WTC11 (cell line): ENCODE measurements around the gene EME2. TPM values are rescaled to one million over a fixed set of nuclear protein-coding genes. Genes with fewer than 3 reads are reported as not detected.

Experiments
- ATAC-seq: fragments of 200-7000 bp; cut with Tn5 transposase; 2 replicates; pipeline ENCODE4 v1.10.0; 2021; ENCODE audit warnings: mild to moderate bottlenecking, moderate library complexity
- CTCF ChIA-PET: fragments of 300-600 bp; sonication (Branson Sonifier 250); formaldehyde crosslinking; loops from one replicate; lab custom pipeline; 2021; ENCODE audit warnings: antibody characterized with exemption; lab: Charles Lee
- POLR2A ChIA-PET: fragments of 350-600 bp; sonication (Branson Sonifier 250); formaldehyde crosslinking; loops from one replicate; lab custom pipeline; 2021; ENCODE audit warnings: antibody characterized with exemption; lab: Charles Lee
- DNase-seq: peaks from one replicate; pipeline ENCODE4 v3.0.0; 2021; ENCODE audit warnings: low spot score
- H3K27ac Mint-ChIP-seq: 2 replicates; pipeline ENCODE4 v1.8.0; 2021; ENCODE audit warnings: mixed read lengths
- H3K27me3 Mint-ChIP-seq: 2 replicates; pipeline ENCODE4 v1.8.0; 2021; ENCODE audit warnings: low read depth, mild to moderate bottlenecking, moderate library complexity, mixed read lengths
- H3K36me3 Mint-ChIP-seq: 2 replicates; pipeline ENCODE4 v1.8.0; 2021; ENCODE audit warnings: mixed read lengths
- H3K4me1 Mint-ChIP-seq: 2 replicates; pipeline ENCODE4 v1.8.0; 2022; ENCODE audit warnings: mixed read lengths
- H3K4me3 Mint-ChIP-seq: 2 replicates; pipeline ENCODE4 v1.8.0; 2021; ENCODE audit warnings: mild to moderate bottlenecking, moderate library complexity, mixed read lengths
- H3K9me3 Mint-ChIP-seq: 2 replicates; pipeline ENCODE4 v1.8.0; 2021; ENCODE audit warnings: mixed read lengths
- ATF3 ChIP-seq: sonication (generic); formaldehyde crosslinking; conservative IDR thresholded peaks from 2 replicates; pipeline ENCODE4 v1.8.1; 2022; ENCODE audit warnings: mild to moderate bottlenecking, missing genetic modification reagents
- CDX4 ChIP-seq: fragments of 250-450 bp; sonication (Bioruptor Pico); IDR thresholded peaks from 2 replicates; pipeline ENCODE4 v1.9.0; 2021; ENCODE audit warnings: moderate library complexity, mild to moderate bottlenecking, inconsistent platforms, borderline replicate concordance
- CTCF ChIP-seq: fragments of 200-600 bp; IDR thresholded peaks from 2 replicates; pipeline ENCODE4 v1.8.0; 2022; ENCODE audit warnings: antibody characterized with exemption
- E2F1 ChIP-seq: sonication (generic); formaldehyde crosslinking; IDR thresholded peaks from 2 replicates; pipeline ENCODE4 v1.8.0; 2022; ENCODE audit warnings: mild to moderate bottlenecking, missing genetic modification reagents
- E2F4 ChIP-seq: sonication (generic); formaldehyde crosslinking; IDR thresholded peaks from 2 replicates; pipeline ENCODE4 v1.8.1; 2022; ENCODE audit warnings: low read depth, mild to moderate bottlenecking, moderate library complexity, missing genetic modification reagents, borderline replicate concordance
- FOXJ3 ChIP-seq: sonication (generic); formaldehyde crosslinking; IDR thresholded peaks from 2 replicates; pipeline ENCODE4 v1.9.0; 2021; ENCODE audit warnings: missing genetic modification reagents, mild to moderate bottlenecking, borderline replicate concordance
- FOXK1 ChIP-seq: sonication (generic); formaldehyde crosslinking; IDR thresholded peaks from 2 replicates; pipeline ENCODE4 v1.8.0; 2022; ENCODE audit warnings: mild to moderate bottlenecking, moderate library complexity, missing genetic modification reagents
- GTF2I ChIP-seq: fragments of 250-450 bp; sonication (Bioruptor Pico); conservative IDR thresholded peaks from 2 replicates; pipeline ENCODE4 v1.4.0; 2021; ENCODE audit warnings: mild to moderate bottlenecking
- IRF2 ChIP-seq: sonication (generic); formaldehyde crosslinking; IDR thresholded peaks from 2 replicates; pipeline ENCODE4 v1.8.0; 2022; ENCODE audit warnings: low read depth, missing genetic modification reagents, borderline replicate concordance
- KAT7 ChIP-seq: sonication (generic); formaldehyde crosslinking; IDR thresholded peaks from 2 replicates; pipeline ENCODE4 v1.8.1; 2023; ENCODE audit warnings: missing genetic modification reagents, mild to moderate bottlenecking, borderline replicate concordance
- MYBL2 ChIP-seq: sonication (generic); formaldehyde crosslinking; IDR thresholded peaks from 2 replicates; pipeline ENCODE4 v1.8.1; 2023; ENCODE audit warnings: mild to moderate bottlenecking, moderate library complexity, missing genetic modification reagents
- PRRX2 ChIP-seq: fragments of 250-450 bp; sonication (Bioruptor Pico); IDR thresholded peaks from 2 replicates; pipeline ENCODE4 v1.8.0; 2021; ENCODE audit warnings: mild to moderate bottlenecking
- SP1 ChIP-seq: sonication (generic); formaldehyde crosslinking; conservative IDR thresholded peaks from 2 replicates; pipeline ENCODE4 v1.8.1; 2022; ENCODE audit warnings: missing genetic modification reagents
- TCF7 ChIP-seq: sonication (generic); formaldehyde crosslinking; IDR thresholded peaks from 2 replicates; pipeline ENCODE4 v1.8.0; 2022; ENCODE audit warnings: mild to moderate bottlenecking, low read depth, missing genetic modification reagents, moderate library complexity
- USF1 ChIP-seq: sonication (generic); formaldehyde crosslinking; IDR thresholded peaks from 2 replicates; pipeline ENCODE4 v1.8.0; 2022; ENCODE audit warnings: mild to moderate bottlenecking, missing genetic modification reagents
- ZNF423 ChIP-seq: fragments of 250-450 bp; sonication (Bioruptor Pico); IDR thresholded peaks from 2 replicates; pipeline ENCODE4 v2.1.2; 2022; ENCODE audit warnings: mild to moderate bottlenecking, moderate library complexity
- ZSCAN18 ChIP-seq: fragments of 250-450 bp; sonication (Bioruptor Pico); IDR thresholded peaks from 2 replicates; pipeline ENCODE4 v2.1.2; 2022; ENCODE audit warnings: mild to moderate bottlenecking, moderate library complexity
- total RNA-seq: library from RNA; stranded (reverse); gene quantifications from 3 replicates; pipeline ENCODE4 v1.2.3, GENCODE V29; 2021

EME2 gene
- total RNA-seq, 1 experiment from 2014 or later: 23.2 TPM

GRCh38 chr16:1791256-1791942 is 18.8 kb downstream of the EME2 start:
- TF ChIP-seq FOXK1 (CRISPR knock-in tag): no peak
- no peak for TF ChIP-seq GTF2I (CRISPR knock-in tag)
- TF ChIP-seq SP1 (CRISPR knock-in tag): no peak
- no peak for TF ChIP-seq ZNF423 (CRISPR knock-in tag)
- TF ChIP-seq IRF2 (CRISPR knock-in tag): no peak
- no peak for TF ChIP-seq USF1 (CRISPR knock-in tag)
- TF ChIP-seq CTCF: no peak
- no peak for TF ChIP-seq ZSCAN18 (CRISPR knock-in tag)
- no peak for TF ChIP-seq TCF7 (CRISPR knock-in tag)
- no peak for TF ChIP-seq PRRX2
- TF ChIP-seq CDX4 (CRISPR knock-in tag): no peak
- TF ChIP-seq MYBL2 (CRISPR knock-in tag): no peak
- TF ChIP-seq ATF3 (CRISPR knock-in tag): no peak
- TF ChIP-seq E2F4: no peak
- TF ChIP-seq FOXJ3: no peak
- no peak for TF ChIP-seq KAT7 (CRISPR knock-in tag)
- TF ChIP-seq E2F1 (CRISPR knock-in tag): no peak
- ChIA-PET POLR2A (no interaction called here), CTCF (interaction anchor here (0.7 kb wide), 1 partner anchor 9 kb away, joined by 3 read pairs; the partner anchor contains the start of genes NUBP2 and SPSB3)
- H3K36me3 Mint-ChIP-seq: peaks cover 5% of the 10 kb centered on the region
- H3K4me1 Mint-ChIP-seq: no peaks in the 10 kb centered on the region
- H3K4me3 Mint-ChIP-seq: no peak overlapping the region
- H3K9me3 Mint-ChIP-seq: no peaks in the 10 kb centered on the region
- H3K27me3 Mint-ChIP-seq: no peaks in the 10 kb centered on the region
- ATAC-seq: no peak
- H3K27ac Mint-ChIP-seq: no peak overlapping the region
- DNase-seq: peak; percentile 17
